ENCODE results near the gene LNPEP.

DNA sequence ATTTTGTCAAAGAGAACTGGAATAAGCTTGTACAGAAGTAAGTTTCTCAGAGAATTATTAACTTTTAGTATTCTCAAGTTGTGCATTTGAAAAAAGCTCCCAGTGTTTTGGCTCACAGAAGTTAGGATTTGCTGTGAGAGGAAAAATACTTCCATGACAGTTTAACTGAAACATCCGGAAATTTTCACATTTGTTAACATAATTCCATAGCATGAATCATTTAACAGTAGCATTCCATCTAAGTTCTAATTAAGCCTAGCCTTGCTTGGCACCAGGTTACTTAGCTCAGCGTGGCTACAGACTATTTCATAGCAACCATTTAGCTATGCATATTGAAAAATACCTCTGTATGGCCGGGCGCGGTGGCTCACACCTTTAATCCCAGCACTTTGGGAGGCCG, 90.8 kb downstream of the LNPEP start:
- TF ChIP-seq, protein P1, sequence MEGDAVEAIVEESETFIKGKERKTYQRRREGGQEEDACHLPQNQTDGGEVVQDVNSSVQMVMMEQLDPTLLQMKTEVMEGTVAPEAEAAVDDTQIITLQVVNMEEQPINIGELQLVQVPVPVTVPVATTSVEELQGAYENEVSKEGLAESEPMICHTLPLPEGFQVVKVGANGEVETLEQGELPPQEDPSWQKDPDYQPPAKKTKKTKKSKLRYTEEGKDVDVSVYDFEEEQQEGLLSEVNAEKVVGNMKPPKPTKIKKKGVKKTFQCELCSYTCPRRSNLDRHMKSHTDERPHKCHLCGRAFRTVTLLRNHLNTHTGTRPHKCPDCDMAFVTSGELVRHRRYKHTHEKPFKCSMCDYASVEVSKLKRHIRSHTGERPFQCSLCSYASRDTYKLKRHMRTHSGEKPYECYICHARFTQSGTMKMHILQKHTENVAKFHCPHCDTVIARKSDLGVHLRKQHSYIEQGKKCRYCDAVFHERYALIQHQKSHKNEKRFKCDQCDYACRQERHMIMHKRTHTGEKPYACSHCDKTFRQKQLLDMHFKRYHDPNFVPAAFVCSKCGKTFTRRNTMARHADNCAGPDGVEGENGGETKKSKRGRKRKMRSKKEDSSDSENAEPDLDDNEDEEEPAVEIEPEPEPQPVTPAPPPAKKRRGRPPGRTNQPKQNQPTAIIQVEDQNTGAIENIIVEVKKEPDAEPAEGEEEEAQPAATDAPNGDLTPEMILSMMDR (conservative IDR thresholded peaks at IDR 0.05; ENCODE audit: low read length) = no peak
- no peak for TF ChIP-seq EZH2phosphoT487 (IDR thresholded peaks at IDR 0.05; ENCODE audit: borderline replicate concordance, low read depth, low read length)

All from OCI-LY7 (cell line).